GM12891 (cell line): ENCODE results near the gene CFAP210.

ENCODE experiments used
- POLR2A ChIP-seq: IDR thresholded peaks from 2 replicates; pipeline ENCODE4 v1.6.1; 2011; ENCODE audit warnings: low read depth, low read length, control low read depth
- POLR2AphosphoS5 ChIP-seq: IDR thresholded peaks from 2 replicates; pipeline ENCODE4 v1.6.1; 2011; ENCODE audit warnings: low read depth, low read length, control low read depth
- POU2F2 ChIP-seq: IDR thresholded peaks from 2 replicates; pipeline ENCODE4 v1.6.1; 2011; ENCODE audit warnings: low read depth, mild to moderate bottlenecking, control low read depth, low read length, moderate library complexity
- SPI1 ChIP-seq: IDR thresholded peaks from 2 replicates; pipeline ENCODE4 v1.6.1; 2011; ENCODE audit warnings: low read depth, low read length, control low read depth
- TAF1 ChIP-seq: IDR thresholded peaks from 2 replicates; pipeline ENCODE4 v1.6.1; 2011; ENCODE audit warnings: low read depth, low read length, control low read depth

DNA sequence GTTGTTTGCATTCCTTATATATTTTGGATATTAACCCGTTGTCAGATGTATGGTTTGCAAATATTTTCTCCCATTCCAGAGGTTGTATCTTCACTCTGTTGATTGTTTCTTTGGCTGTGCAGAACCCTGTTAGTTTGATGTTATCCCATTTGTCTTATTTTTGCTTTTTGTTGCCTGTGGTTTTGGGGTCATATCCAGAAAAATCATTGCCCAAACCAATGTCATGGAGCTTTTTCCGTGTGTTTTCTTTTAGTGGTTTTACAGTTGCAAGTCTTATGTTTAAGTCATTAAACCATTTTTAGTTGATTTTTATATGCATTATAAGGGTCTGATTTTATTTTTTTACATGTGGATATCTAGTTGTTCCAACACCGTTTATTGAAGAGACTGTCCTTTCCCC is 74.3 kb downstream of the CFAP210 start:
- TF ChIP-seq POLR2A (no peak), POLR2AphosphoS5 (no peak), TAF1 (no peak), SPI1 (no peak), POU2F2 (no peak)
